ENCODE results near the gene ZSWIM7. TPM values are rescaled to one million over a fixed set of nuclear protein-coding genes. Genes with fewer than 3 reads are reported as not detected.

ZSWIM7 gene
- total RNA-seq, 1 experiment from 2014 or later = 19.1 TPM

- POLR2A ChIA-PET (ENCODE audit: unreplicated experiment) = no interaction called here
These were observed 69.6 kb downstream of the ZSWIM7 start for GRCh38 chr17:15929941-15930340.

GRCh38 chr17:15928286-15928785 lies 71.2 kb downstream of the ZSWIM7 start:
- no peak overlapping the region for H3K27ac ChIP-seq
- no peaks in the 10 kb centered on the region for H3K9me3 ChIP-seq (ENCODE audit: insufficient read depth, low read depth)
- TF ChIP-seq EZH2 (IDR thresholded peaks at IDR 0.05; ENCODE audit: low read depth) (no peak), CTCF (conservative IDR thresholded peaks at IDR 0.05) (no peak)
- ChIA-PET CTCF (no interaction called here), POLR2A (ENCODE audit: unreplicated experiment) (no interaction called here)
- H3K4me1 ChIP-seq (replicated peaks; ENCODE audit: insufficient read depth) = peaks cover 7% of the 10 kb centered on the region; the same call in 1 of the 2 replicates
- no peaks in the 10 kb centered on the region for H3F3A ChIP-seq (ENCODE audit: insufficient read depth, low read depth)
- H2AFZ ChIP-seq = no peak overlapping the region
- BruUV-seq (replicated peaks) = no TSS peak
- intact Hi-C loops (cut with micrococcal nuclease; ENCODE audit: unreplicated experiment) = no loop called here
- no peaks in the 10 kb centered on the region for H3K79me2 ChIP-seq (ENCODE audit: low read depth)
- DNase-seq = no peak
- no peaks in the 10 kb centered on the region for H4K20me1 ChIP-seq (ENCODE audit: insufficient read depth)
- H3K4me3 ChIP-seq = no peak overlapping the region
- no peaks in the 10 kb centered on the region for H3K9me2 ChIP-seq (ENCODE audit: insufficient read depth)
- H3K27me3 ChIP-seq (ENCODE audit: insufficient read depth, low read depth) = no peaks in the 10 kb centered on the region
- H3K4me2 ChIP-seq = no peak overlapping the region
- no peaks in the 10 kb centered on the region for H3K36me3 ChIP-seq (ENCODE audit: low read depth)

More at GRCh38 chr17:15929941-15930340, 69.6 kb downstream of the ZSWIM7 start:
- Histone ChIP-seq H3K36me3 (ENCODE audit: low read depth) (no peaks in the 10 kb centered on the region), H3K9me3 (ENCODE audit: insufficient read depth, low read depth) (no peaks in the 10 kb centered on the region), H3K79me2 (ENCODE audit: low read depth) (no peaks in the 10 kb centered on the region), H3K27me3 (ENCODE audit: insufficient read depth, low read depth) (no peaks in the 10 kb centered on the region), H3K4me3 (no peak overlapping the region), H3F3A (ENCODE audit: insufficient read depth, low read depth) (no peaks in the 10 kb centered on the region), H3K4me1 (replicated peaks; ENCODE audit: insufficient read depth) (peaks cover 7% of the 10 kb centered on the region; the same call in 1 of the 2 replicates), H3K9me2 (ENCODE audit: insufficient read depth) (no peaks in the 10 kb centered on the region), H4K20me1 (ENCODE audit: insufficient read depth) (no peaks in the 10 kb centered on the region), H2AFZ (no peak overlapping the region), H3K4me2 (no peak overlapping the region), H3K27ac (no peak overlapping the region)
- BruUV-seq (replicated peaks) = no TSS peak
- no peak for DNase-seq
- TF ChIP-seq CTCF (conservative IDR thresholded peaks at IDR 0.05) = no peak
- no peak for TF ChIP-seq EZH2 (IDR thresholded peaks at IDR 0.05; ENCODE audit: low read depth)
- intact Hi-C loops (cut with micrococcal nuclease; ENCODE audit: unreplicated experiment) = no loop called here
- CTCF ChIA-PET = no interaction called here

Other genes starting within 250 kb of the ZSWIM7 start
- 32.6 and 42.7 TPM in 2 replicates for gene ADORA2B, start 54.6 kb downstream of the ZSWIM7 start, total RNA-seq (2021)
- 53.5 and 74.7 TPM in 2 replicates for gene TTC19, start 120 bp upstream of the ZSWIM7 start, total RNA-seq (2021)
- 139 and 171 TPM in 2 replicates for gene NCOR1, start 215.8 kb upstream of the ZSWIM7 start, total RNA-seq (2021)
- 59.2 and 71.8 TPM in 2 replicates for gene PIGL, start 217.5 kb upstream of the ZSWIM7 start, total RNA-seq (2021)